Stimulated activated CD4-positive, alpha-beta T cell treated with anti-CD3 and anti-CD28 coated beads, TNF-alpha, amount 100 ng/mL, for 1 hour (primary cell): Measurements from ENCODE around the gene CYP4F22.
"Not testable (repeated sequence)": the region's sequence is repeated elsewhere in the genome, so short reads cannot be mapped to it uniquely, and the experiment has no call there.

ENCODE experiments used
- DNase-seq, 3 donors: peaks; one replicate each; pipeline ENCODE4 v3.0.0-alpha.2; 2020; ENCODE audit warnings: low read depth in 3 of 3, low spot score in 1 of 3

The CYP4F22 gene

DNA sequence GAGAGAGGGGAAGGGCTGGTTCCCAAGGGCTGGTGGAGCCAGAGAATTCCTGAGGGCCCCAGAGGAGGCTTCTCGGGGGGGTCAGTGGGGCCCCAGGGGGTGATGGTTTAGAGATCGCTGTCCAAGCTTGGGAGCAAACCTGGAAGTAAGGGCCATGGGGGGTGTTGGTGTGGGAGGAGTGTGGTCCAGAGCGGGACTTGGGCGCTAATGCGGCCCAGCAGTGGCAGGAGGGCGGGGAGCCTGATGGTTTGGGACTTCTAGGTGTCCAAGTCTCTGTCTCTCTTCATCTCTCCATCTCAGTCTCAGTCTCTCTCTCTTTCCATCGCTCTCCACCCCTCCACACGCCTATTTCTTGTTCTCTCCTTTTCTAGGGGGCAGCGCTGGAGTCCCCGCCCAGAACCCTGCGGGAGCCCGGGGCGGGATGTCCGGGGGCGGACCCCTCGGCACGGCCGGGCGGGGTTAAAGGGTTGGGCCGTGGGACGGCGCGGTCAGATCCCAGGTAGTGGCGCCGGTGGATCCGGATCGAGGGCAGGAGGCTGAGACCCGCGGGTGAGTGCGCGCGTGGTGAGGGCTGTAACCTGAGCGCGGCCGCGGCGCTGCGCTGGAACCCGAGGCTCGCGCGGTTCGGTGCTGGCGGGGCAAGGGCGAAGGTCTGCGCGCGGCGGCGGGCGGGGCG lies at the start of gene CYP4F22:
CYP4F22 (plus strand) TSS at position 491 of the 676 bp plus-strand sequence. CDS start 16,812 bp downstream, outside the sequence.
- DNase-seq = no peak

DNA sequence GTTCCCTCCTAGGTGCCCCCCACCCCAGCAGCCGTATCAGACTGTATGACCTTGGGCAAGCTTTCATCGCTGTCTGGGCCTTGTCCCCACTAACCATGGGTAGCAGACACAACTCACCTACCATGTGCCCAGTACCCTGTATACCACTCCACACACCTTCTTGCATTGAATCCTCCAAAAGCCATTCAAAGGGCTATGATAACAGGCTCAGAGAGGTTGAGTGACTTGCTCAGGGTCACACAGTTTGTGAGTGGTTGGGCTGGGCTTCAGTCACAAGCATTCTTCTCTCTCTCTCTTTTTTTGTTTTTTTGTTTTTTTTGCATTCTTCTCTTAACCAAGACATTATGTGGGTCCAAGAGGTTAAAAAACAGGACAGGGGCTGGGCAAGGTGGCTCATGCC lies 46.6 kb upstream of the CYP4F22 start:
- no peak for DNase-seq

DNA sequence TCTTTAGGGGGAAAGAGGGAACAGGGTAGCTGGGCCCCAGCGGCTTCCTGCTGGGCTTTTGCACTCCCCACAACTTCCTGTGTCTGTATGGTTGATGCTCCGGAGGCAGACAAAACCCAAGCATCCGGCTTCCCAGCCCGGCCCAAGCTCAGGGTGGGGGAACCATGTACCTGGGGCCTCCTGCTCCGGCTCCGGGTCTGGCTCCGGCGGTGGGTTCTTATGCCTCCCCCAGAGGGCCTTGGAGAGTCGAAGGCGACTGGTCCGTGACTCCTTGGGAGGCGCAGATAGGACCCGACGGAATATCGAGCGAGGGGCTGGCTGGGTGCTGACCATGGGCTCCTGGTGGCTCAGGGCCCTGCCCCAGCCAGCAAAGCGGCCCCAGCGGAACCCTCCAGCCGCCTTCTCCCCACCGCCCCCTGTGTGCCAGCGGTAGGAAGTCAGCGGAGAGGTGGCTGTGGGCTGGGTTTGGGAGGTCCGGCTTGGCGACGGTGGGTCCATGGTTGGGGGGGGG lies 44.4 kb upstream of the CYP4F22 start:
- peak; percentile 46 to 68 (median 65) for DNase-seq

DNA sequence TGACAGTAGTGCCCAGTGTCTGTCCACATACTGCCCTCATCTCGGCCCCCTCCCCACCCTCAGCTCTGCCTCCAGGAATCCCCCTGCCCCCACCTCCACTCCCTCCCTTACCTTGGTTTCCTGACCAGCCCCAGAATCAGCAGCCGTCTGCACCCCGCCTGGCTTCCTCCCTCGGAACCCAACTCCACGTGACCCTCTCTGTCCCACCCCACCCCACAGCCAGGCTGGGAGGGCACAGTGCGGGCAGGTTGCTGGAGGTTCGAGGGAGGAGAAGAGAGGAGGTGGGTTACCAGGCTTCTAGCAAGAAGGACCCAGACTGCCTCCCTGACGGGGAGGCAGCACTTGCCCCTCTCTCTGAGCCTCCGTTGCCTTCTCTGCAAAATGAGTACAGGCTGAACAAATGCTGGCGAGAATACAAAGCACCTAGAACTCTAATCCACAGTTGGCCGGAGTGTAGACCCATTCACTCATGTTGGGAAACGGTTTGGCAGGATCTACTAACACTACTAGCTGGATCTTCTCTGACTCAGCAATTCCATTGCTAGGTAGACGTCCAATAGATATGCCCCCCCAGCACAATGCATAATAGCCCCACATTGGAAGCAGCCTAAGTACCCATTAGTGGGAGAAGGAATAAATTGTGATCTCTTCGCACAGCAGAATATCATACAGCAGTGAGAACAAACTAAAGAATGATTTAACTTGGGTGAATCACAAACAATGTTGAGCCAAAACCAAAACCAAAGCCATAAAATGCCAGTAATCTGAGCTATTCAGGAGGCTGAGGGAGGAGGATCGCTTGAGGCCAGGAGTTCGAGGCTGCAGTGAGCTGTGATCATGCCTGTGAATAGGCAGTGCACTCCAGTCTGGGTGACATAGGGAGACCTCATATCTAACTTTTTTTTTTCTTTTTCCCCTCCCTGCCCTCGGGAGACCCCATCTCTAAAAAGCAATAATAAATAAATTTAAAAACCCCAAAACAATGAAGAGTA lies 43.6 kb upstream of the CYP4F22 start, which contains the start of gene RASAL3:
RASAL3 (minus strand) TSS at position 151 of the 992 bp plus-strand sequence. CDS start 186 bp downstream, outside the sequence.
- peak; percentile 36 to 60 (median 58) for DNase-seq

DNA sequence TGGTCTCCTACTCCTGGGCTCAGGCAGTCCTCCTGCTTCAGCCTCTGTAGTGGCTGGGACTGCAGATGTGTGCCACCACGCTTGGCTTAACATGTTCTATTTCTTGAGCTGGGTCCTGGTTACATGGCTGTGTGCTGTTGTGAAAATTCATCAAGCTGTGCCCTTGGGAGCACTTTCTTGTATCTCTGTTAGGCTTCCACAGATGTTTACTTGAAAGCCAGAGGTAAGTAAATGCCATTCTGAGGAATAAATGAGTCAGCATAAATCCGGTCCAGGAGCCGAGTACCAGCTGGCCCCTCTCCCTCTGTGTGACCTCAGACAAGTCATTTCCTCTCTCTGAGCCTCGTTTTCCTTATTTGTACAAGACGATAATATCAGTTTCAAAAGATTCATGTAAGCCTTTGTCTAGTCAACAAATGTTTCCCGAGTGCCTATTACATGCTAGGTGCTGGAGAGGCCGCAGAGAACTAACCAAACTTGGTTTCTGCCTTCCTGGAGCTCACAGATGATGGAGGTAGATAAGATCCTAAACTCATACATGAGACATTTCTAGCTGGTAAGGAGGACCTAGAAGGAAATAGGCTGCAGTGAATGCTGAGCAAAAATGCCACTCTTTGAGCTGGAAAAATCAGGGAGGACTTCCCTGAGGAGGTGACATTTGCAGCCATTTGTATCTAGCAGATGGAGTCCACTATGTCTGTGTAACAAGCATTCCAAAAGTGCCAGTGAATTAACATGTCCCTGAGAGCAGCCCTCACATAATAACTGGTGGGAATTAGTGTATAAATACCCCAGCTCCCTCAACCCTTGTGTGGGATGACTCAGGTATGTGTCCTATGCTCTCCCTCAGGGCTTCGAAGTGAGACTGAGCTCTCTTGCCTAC lies 41.2 kb upstream of the CYP4F22 start:
- peak in 2 of 3 donors; percentile 42 to 44 for DNase-seq

DNA sequence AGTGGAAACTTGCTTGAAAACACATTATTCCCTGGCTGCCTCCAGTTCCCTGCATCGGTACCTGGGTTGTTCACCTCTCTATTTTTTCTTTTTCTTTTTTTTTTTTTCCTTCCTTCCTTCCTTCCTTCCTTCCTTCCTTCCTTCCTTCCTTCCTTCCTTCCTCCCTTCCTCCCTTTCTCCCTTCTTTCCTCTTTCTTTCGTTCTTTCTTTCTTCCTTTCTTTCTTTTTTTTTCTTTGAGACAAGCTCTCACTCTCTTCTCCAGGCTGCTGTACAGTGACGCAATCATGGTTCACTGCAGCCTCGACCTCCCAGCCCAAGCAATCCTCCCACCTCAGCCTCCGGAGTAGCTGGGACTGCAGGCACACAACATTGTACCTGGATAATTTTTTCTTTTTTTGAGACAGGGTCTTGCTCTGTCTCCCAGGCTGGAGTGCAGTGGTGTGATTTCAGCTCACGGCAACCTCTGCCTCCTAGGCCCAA lies 40.6 kb upstream of the CYP4F22 start:
- no peak for DNase-seq

DNA sequence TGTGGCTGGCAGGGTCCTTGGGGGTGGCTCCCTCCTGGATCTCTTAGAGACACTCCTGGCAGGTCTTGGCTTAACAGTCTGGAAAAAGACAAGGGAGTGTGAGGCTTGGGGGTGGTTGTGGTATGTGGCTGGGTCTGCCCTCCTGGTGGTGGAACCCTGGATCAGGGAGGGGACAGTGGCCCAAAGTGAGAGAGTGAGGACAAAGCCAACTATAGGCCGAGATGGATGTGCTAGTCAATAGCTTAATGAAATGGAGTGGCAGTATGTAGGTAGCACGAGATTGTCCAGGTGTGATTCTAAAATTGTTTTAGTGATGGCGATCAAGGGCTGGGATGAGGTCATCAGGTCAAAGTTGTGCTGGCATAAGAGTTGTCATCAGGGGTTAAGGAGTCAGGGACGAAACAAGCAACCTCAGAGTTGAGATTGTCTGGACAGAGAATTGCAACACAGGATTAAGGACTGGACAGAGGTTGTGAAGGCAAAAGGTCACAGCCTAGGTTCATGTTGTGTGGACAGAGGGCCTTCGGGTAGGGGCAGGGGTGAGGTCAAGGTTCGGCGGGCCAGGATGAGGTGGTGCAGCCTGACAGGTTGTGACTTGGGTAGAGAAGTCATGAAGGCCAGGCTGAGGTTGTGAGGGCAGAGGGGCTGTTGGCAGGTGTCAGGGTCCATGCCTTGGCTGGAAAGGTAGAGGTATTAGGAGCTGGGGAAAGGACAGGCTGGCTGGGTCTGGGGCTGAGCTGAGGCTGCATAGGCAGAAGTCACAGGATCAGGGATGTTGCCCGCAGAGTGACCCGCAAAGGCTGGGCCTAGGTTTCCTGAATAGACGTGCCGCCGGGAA lies 39.4 kb upstream of the CYP4F22 start:
- DNase-seq = no peak

DNA sequence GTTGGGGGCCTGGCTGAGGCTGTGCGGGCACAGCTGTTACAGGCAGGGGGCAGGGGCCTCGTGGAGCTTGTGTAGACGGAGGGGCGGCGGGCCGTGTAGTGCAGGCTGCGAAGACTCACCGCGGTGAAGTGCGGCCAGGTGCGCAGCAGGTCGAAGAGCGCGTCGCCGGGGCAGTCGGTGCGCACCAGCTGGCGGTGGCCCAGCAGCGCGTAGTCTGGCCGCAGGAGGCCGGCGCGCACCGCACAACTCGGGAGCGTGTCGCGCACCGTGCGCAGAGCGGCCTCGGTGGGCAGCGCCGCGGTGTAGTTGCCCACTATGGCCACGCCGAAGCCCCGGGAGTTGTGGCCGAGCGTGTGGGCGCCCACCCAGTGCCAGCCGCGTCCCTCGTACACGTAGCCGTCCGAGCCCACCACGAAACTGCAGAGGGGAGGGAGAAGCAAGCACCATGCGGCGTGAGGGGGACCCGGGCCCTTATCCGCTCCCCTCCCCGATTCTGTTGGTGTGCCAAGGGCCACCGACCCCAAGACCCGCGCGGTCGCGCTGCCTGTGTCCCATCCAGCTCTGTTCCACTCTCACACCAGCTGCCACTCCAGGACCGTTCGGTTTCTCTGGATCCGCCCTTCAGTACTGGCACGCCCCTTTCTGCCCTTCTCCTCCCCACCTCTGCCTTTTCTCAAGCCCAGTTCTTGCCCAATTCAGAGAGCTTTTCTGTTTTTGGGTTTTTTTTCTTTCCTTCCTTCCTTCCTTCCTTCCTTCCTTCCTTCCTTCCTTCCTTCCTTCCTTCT lies 38.6 kb upstream of the CYP4F22 start:
- no peak for DNase-seq

DNA sequence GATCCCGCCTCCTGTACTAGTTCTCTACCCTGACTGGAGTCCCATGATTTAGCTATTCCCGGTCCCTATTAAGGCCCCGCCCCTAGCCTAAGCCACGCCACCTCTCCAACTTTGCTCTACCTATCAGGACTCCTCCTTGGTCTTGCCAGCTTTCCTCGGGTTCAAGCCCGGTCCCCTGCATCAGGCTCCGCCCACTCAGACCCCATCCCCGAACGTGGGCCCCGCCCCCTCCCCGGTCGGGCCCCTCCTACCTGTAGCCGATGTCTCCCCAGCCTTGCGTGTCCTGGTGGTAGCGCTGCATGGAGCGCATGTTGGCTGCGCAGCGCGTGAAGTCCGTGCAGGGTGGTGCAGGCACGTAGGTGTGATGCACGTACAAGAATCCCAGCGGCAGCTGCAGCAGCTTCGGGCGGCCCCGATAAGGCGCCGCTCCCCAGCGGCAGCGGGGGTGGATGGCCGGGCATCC lies 36.7 kb upstream of the CYP4F22 start:
- no peak for DNase-seq

DNA sequence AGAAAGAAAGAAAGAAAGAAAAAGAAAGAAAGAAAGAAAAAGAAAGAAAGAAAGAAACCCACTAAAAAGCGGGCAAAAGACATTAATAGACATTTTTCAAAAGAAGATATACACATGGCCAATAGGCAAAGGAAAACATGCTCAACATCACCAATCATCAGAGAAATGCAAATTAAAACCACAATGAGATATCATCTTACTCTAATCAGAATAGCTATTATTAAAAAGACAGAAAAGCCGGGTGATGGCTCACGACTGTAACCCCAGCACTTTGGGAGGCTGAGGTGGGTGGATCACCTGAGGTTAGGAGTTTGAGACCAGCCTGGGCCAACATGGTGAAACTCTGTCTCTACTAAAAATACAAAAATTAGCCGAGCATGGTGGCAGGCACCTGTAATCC lies 34.5 kb upstream of the CYP4F22 start:
- not testable (repeated sequence) for DNase-seq

DNA sequence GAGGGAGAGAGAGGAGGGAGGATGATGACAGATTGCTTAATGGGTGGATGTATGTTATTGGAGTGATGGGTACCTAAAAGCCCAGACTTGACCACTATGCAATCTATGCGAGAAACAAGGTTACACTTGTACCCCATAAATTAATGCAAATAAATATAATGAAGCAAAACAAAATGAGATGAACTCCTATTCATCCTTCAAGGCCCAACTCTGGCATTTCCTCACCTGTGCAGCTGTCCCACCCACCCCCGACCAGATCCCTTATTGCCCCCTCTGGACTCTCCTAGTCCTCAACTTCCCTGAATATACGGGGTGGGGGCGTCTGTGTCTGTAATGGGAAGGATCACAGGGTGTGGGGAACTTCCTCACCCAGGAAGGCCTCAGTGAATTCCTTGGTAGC lies 33.2 kb upstream of the CYP4F22 start:
- DNase-seq = no peak

DNA sequence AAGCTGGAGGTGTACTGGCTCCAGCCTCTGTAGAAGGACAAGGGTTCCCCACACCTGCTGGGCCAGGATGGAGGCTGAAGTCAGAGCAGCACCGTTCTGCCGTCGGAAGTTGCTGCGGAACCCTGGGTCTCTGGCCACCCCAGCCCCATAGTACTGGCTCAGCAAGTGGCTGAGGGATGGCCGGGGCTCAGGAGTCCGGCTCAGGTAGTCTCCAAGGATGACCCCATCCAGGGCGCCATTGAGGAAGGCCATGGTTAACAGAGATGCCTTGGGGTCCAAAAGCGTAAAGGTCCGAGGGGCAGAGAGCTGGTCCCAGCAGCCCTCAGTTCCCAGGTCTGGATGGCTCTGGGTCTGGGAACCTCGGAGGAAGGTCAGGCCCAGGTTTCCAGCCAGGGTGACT lies 32.7 kb upstream of the CYP4F22 start:
- no peak for DNase-seq

DNA sequence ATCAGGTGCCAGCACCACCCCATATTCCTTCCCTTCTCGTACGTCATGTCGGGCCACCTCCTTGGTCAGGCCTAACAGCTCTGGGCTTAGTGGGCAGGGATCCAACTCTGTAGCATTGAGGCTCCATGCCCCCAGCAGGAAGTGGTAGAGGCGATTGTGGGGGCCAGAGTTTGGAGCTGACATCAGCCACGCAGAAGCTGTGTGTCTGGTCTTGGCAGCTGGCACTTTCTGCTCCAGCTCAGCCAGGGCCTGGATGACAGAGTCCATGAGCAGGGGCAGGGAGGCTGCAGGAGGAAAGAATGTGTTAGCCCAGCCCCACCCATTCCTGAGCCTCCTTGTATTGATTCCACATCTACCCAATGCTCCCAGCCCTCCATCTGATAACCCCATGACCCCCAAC lies 32.0 kb upstream of the CYP4F22 start:
- DNase-seq = no peak

DNA sequence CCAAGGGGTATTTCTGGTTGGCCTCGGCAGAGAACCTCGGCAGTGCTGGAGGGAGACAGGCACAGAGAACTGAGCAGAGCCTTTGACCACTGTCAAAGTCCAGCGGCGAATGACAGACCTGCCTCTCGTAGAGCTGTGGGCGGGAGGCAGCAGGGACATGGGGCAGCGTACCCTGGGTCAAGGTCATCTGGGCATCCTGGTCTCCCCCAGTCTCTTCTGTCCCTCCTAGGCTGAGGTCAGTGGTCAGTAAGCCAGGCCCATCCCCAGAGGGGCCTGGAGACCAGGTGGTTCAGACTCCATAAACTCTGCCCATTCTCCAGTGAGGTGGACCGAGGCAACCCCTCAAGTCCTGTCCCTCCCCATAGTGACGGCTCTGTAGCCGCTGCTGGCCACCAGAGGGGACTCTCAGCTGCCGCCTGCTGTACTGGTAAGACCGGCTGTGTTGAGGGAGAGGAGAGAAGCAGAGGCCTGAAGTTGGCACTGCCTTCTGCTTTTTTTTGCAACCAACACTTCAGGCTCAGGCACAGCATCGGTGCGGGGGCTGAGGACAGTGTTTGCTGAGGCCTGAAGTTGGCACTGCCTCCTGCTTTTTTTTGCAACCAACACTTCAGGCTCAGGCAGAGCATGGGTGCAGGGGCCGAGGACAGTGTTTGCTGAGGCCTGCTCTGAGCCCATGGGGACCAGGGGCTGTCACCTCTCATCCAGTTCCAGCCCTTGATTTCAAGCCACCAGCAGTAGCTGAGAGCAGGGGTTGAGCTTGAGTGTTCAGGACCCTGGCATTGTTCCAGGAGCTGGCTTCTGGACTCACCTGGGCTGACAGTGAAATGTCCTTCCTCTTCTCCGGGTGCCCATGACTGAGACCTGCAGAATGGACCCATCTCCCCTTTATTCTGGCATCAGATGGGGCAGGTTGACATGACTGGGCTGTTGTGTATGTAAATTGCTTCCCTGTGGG lies 28.7 kb upstream of the CYP4F22 start, which contains the start of gene PGLYRP2:
PGLYRP2 (minus strand) TSS at position 111 of the 955 bp plus-strand sequence. CDS start 130 bp downstream, outside the sequence.
- DNase-seq = no peak

DNA sequence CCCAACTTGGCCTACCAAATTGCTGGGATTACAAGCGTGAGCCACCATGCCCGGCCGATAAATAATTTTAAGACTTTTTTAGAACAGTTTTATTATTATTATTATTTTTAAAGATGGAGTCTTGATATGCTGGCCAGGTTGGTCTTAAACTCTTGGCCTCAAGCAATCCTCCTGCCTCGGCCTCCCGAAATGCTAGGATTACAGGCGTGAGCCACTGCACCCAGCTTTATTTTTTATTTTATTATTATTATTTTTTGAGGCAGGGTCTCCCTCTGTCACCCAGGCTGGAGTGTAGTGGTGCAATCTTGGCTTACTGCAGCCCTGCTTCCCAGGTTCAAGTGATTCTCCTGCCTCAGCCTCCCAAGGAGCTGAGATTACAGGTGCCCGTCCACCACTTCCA lies 27.3 kb upstream of the CYP4F22 start:
- not testable (repeated sequence) for DNase-seq

DNA sequence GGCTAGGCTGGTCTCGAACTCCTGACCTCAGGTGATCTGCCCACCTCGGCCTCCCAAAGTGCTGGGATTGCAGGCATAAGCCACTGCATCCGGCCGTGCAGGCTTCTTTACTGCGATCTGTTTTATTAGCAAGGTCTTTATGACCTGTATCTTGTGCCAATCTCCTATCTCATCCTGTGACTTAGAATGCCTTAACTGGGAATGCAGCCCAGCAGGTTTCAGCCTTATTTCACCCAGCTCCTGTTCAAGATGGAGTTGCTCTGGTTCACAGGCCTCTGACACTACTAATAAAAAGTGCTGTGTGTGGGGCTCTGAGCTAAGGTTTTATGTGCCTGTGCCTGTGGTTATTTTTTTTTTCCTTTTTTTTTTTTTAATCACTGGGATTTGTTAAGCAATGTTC lies 22.6 kb upstream of the CYP4F22 start:
- not testable (repeated sequence) for DNase-seq

DNA sequence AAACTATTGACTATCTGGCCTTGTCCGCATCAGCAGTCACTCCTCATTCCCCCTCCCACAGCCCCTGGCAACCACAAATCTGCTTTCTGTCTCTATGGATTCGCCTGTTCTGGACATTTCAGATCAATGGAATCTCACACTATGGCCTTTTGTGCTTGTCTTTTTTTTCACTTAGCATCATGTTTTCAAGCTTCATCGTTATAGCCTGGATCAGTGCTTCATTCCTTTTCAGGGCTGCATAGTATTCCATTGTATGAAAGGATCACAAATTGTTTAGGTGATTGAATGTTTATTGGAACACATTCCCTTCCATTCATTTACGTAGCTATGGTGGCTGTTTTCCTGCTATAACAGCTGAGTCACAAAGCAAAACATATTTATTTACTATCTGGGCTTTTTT lies 21.3 kb upstream of the CYP4F22 start:
- no peak for DNase-seq
